ENCODE results near the gene CD109. TPM values are rescaled to one million over a fixed set of nuclear protein-coding genes. Genes with fewer than 3 reads are reported as not detected.

Gene CD109
- total RNA-seq, 1 experiment from 2014 or later, result 3.2 TPM

DNA sequence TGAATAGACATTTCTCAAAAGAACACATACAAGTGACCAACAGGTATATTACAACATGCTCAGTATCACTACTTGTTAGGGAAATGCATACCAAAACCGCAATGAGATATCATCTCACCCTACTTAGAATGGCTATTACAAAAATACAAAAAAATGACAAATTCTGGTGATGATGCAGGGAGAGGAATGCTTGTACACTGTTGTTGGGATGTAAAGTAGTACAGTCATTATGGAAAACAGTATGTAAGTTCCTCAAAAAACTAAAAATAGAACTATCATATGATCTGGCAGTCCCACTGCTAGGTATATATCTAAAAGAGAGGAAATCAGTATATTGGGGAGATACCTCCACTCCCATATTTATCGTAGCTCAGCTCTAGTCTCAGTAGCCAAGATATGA lies 31.3 kb upstream of the CD109 start:
- Histone ChIP-seq H3K9me3 (ENCODE audit: control insufficient read depth, low read depth, low read length) (no peaks in the 10 kb centered on the region), H2AFZ (ENCODE audit: low read length) (no peak overlapping the region), H2AK5ac (ENCODE audit: insufficient read length, low read length) (no peak overlapping the region), H3K56ac (ENCODE audit: insufficient read length, low read depth, low read length) (no peak overlapping the region), H2BK5ac (ENCODE audit: insufficient read length, low read length) (no peak overlapping the region), H4K91ac (ENCODE audit: insufficient read length, low read depth, low read length) (no peak overlapping the region), H3K4me2 (ENCODE audit: insufficient read depth, insufficient read length, low read length) (no peak overlapping the region), H2BK120ac (ENCODE audit: low read depth, low read length, poor library complexity, severe bottlenecking) (no peak overlapping the region), H3T11ph (ENCODE audit: low read length) (no peak overlapping the region), H3K27me3 (ENCODE audit: insufficient read depth, low read length) (no peaks in the 10 kb centered on the region), H2BK20ac (ENCODE audit: low read depth, low read length, poor library complexity, severe bottlenecking) (no peak overlapping the region), H3K9ac (ENCODE audit: extremely low read depth, insufficient read length, low read length) (no peak overlapping the region), H3K23me2 (ENCODE audit: insufficient read length, low read depth, low read length, poor library complexity, severe bottlenecking) (no peaks in the 10 kb centered on the region), H3K18ac (ENCODE audit: insufficient read length, low read depth, low read length) (no peak overlapping the region), H3K79me2 (ENCODE audit: insufficient read depth, low read length) (no peaks in the 10 kb centered on the region), H3K4me1 (ENCODE audit: insufficient read depth, low read length) (no peaks in the 10 kb centered on the region), H3K4ac (ENCODE audit: low read depth, low read length) (no peak overlapping the region), H4K8ac (replicated peaks; ENCODE audit: insufficient read length, low read depth, low read length) (no peak overlapping the region), H2BK15ac (ENCODE audit: low read depth, low read length) (no peak overlapping the region), H4K5ac (ENCODE audit: insufficient read length, low read depth, low read length) (no peak overlapping the region), H2BK12ac (ENCODE audit: insufficient read length, low read depth, low read length) (no peak overlapping the region), H3K23ac (ENCODE audit: insufficient read length, low read depth, low read length) (no peak overlapping the region), H3K14ac (ENCODE audit: insufficient read depth, low read length) (no peak overlapping the region), H4K20me1 (ENCODE audit: control insufficient read depth, insufficient read depth, insufficient read length) (no peaks in the 10 kb centered on the region), H3K79me1 (ENCODE audit: insufficient read depth, low read depth, low read length, poor library complexity, severe bottlenecking) (no peaks in the 10 kb centered on the region), H3K27ac (ENCODE audit: insufficient read length, low read depth, low read length) (no peak overlapping the region)
- no CpG with 5 or more reads among the region's 2 CpGs for WGBS (ENCODE audit: extremely low coverage, insufficient read length, low lambda C conversion rate)
- H3K27ac Mint-ChIP-seq, result no peak overlapping the region
- peaks cover 4 to 5% of the 10 kb centered on the region in 2 experiments; a peak in 3 of 5 replicates for H3K9me3 Mint-ChIP-seq
- TF ChIP-seq, protein P1, sequence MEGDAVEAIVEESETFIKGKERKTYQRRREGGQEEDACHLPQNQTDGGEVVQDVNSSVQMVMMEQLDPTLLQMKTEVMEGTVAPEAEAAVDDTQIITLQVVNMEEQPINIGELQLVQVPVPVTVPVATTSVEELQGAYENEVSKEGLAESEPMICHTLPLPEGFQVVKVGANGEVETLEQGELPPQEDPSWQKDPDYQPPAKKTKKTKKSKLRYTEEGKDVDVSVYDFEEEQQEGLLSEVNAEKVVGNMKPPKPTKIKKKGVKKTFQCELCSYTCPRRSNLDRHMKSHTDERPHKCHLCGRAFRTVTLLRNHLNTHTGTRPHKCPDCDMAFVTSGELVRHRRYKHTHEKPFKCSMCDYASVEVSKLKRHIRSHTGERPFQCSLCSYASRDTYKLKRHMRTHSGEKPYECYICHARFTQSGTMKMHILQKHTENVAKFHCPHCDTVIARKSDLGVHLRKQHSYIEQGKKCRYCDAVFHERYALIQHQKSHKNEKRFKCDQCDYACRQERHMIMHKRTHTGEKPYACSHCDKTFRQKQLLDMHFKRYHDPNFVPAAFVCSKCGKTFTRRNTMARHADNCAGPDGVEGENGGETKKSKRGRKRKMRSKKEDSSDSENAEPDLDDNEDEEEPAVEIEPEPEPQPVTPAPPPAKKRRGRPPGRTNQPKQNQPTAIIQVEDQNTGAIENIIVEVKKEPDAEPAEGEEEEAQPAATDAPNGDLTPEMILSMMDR (conservative IDR thresholded peaks at IDR 0.05), result no peak
- H3K4me3 Mint-ChIP-seq, result no peak overlapping the region
- H3K27me3 Mint-ChIP-seq (ENCODE audit: low read depth), result peaks cover 7% of the 10 kb centered on the region
- H3K36me3 Mint-ChIP-seq (ENCODE audit: insufficient read depth in 1 of 3, low read depth in 3 of 3), result peaks cover 0 to 2% (median 0%) of the 10 kb centered on the region in 3 experiments; a peak in 1 of 7 replicates
- H3K4me1 Mint-ChIP-seq, result no peaks in the 10 kb centered on the region
- DNase-seq, result no peak
